Measurements from ENCODE around the gene ETHE1.

- TF ChIP-seq CTCF (conservative IDR thresholded peaks at IDR 0.05 in 1 of 2, IDR thresholded peaks at IDR 0.05 in 1 of 2; ENCODE audit: extremely low read depth in 1 of 2, insufficient read depth in 1 of 2, low read depth in 1 of 2, low read length in 2 of 2) (no peak), EZH2 (IDR thresholded peaks at IDR 0.05; ENCODE audit: borderline replicate concordance, low read length) (no peak)
These were observed 65.7 kb downstream of the ETHE1 start for GRCh38 chr19:43461303-43461702.
